Neural cell (in vitro differentiated cells): ENCODE data around the gene SEPTIN8.

Experiments
- CTCF ChIP-seq: fragments of 450-650 bp; IDR thresholded peaks from 2 replicates; pipeline ENCODE4 v1.5.1; 2014; ENCODE audit warnings: antibody characterized with exemption, mild to moderate bottlenecking, moderate library complexity; ENCODE audit not compliant: poor library complexity, severe bottlenecking
- EZH2 ChIP-seq: fragments of 200-600, 300-800 bp; shearing (Covaris generic), sonication (generic); IDR thresholded peaks from 2 replicates; pipeline ENCODE4 v1.6.1; 2014; ENCODE audit warnings: antibody characterized with exemption, low read length, borderline replicate concordance, mild to moderate bottlenecking; ENCODE audit not compliant: insufficient read depth, poor library complexity, severe bottlenecking
- RAD21 ChIP-seq: fragments of 450-650 bp; conservative IDR thresholded peaks from 2 replicates; pipeline ENCODE4 v1.6.1; 2014; ENCODE audit warnings: antibody characterized with exemption, mild to moderate bottlenecking, moderate library complexity
- REST ChIP-seq: IDR thresholded peaks from 2 replicates; pipeline ENCODE4 v1.6.1; 2012; ENCODE audit warnings: borderline replicate concordance

GRCh38 chr5:132807163-132807838 is 30.3 kb upstream of the SEPTIN8 start:
- peak; percentile 10 for TF ChIP-seq CTCF
- TF ChIP-seq EZH2: no peak
- TF ChIP-seq RAD21: no peak
- TF ChIP-seq REST: no peak
